HCEC 1CT (cell line): ENCODE data around the gene OR8D2.
A peak's percentile ranks its signal among the peaks of the same experiment; 100 is the strongest.

Experiments
- DNase-seq: peaks from one replicate; pipeline ENCODE4 v3.0.0-alpha.2; 2017

The OR8D2 gene

GRCh38 chr11:124285610-124286344 lies 34.2 kb downstream of the OR8D2 start:
- DNase-seq, result peak; percentile 94

GRCh38 chr11:124278261-124278660 lies 41.7 kb downstream of the OR8D2 start:
- peak; percentile 11 for DNase-seq

- DNase-seq, result peak; percentile 47
Observed at GRCh38 chr11:124277804-124278203, 42.2 kb downstream of the OR8D2 start.

- no peak for DNase-seq
Observed at GRCh38 chr11:124277207-124277606, 42.8 kb downstream of the OR8D2 start.

- DNase-seq, result peak; percentile 90
Observed at GRCh38 chr11:124276081-124276480, 43.9 kb downstream of the OR8D2 start.

GRCh38 chr11:124274000-124274399 lies 46.0 kb downstream of the OR8D2 start:
- no peak for DNase-seq

- DNase-seq, result peak; percentile 45
Observed at GRCh38 chr11:124270886-124271285, 49.1 kb downstream of the OR8D2 start.
